ENCODE results near the gene GALE. TPM values are rescaled to one million over a fixed set of nuclear protein-coding genes. Genes with fewer than 3 reads are reported as not detected.

The GALE gene
- total RNA-seq, 2 experiments from 2014 or later = 16.8 to 17.9 TPM

- peaks cover 98% of the 10 kb centered on the region for H3K36me3 ChIP-seq (ENCODE audit: insufficient read depth, low read length)
- no peak for DNase-seq (ENCODE audit: low spot score)
- ChIA-PET POLR2A (no interaction called here), CTCF (ENCODE audit: unreplicated experiment) (no interaction called here)
- no peak overlapping the region for H2AFZ ChIP-seq (ENCODE audit: low read length)
- TF ChIP-seq CTCF (conservative IDR thresholded peaks at IDR 0.05; ENCODE audit: low read length) (no peak), EZH2phosphoT487 (IDR thresholded peaks at IDR 0.05; ENCODE audit: borderline replicate concordance, low read depth, low read length) (no peak)
- no peaks in the 10 kb centered on the region for H3K9me2 ChIP-seq (ENCODE audit: insufficient read depth, low read length)
- H3K4me1 ChIP-seq (ENCODE audit: insufficient read depth, low read length, poor library complexity, severe bottlenecking) = peaks cover 13% of the 10 kb centered on the region
- intact Hi-C loops (cut with micrococcal nuclease; ENCODE audit: unreplicated experiment) = no loop called here
- no peak overlapping the region for H3K4me2 ChIP-seq (ENCODE audit: low read length)
- no peaks in the 10 kb centered on the region for H3K9me3 ChIP-seq (ENCODE audit: low read length)
- H3K79me2 ChIP-seq (ENCODE audit: insufficient read depth, low read depth, low read length) = peaks cover 5% of the 10 kb centered on the region; the same call in 1 of the 2 replicates
- no peak overlapping the region for H3K27ac ChIP-seq (ENCODE audit: low read depth, low read length, poor library complexity, severe bottlenecking)
- H3K4me3 ChIP-seq (ENCODE audit: low read depth, low read length, poor library complexity, severe bottlenecking) = no peak overlapping the region
- no TSS peak for BruUV-seq (replicated peaks)
- peaks cover 7% of the 10 kb centered on the region; the same call in 1 of the 2 replicates for H4K20me1 ChIP-seq (ENCODE audit: insufficient read depth, low read length)
These were observed 43.9 kb downstream of the GALE start for GRCh38 chr1:23756676-23757075.

GRCh38 chr1:23752909-23753308 is 47.6 kb downstream of the GALE start:
- no peaks in the 10 kb centered on the region for H3K9me2 ChIP-seq (ENCODE audit: insufficient read depth, low read length)
- TF ChIP-seq EZH2phosphoT487 (IDR thresholded peaks at IDR 0.05; ENCODE audit: borderline replicate concordance, low read depth, low read length) = no peak
- TF ChIP-seq CTCF (conservative IDR thresholded peaks at IDR 0.05; ENCODE audit: low read length) = no peak
- no peak overlapping the region for H3K4me2 ChIP-seq (ENCODE audit: low read length)
- H3K27ac ChIP-seq (ENCODE audit: low read depth, low read length, poor library complexity, severe bottlenecking) = no peak overlapping the region
- intact Hi-C loops (cut with micrococcal nuclease; ENCODE audit: unreplicated experiment) = loop anchor here (5.0 kb wide), 1 partner anchor 36 kb away; no protein-coding TSS in a partner anchor
- H3K4me1 ChIP-seq (ENCODE audit: insufficient read depth, low read length, poor library complexity, severe bottlenecking) = peaks cover 5% of the 10 kb centered on the region
- no peak overlapping the region for H2AFZ ChIP-seq (ENCODE audit: low read length)
- BruUV-seq (replicated peaks) = no TSS peak
- no peaks in the 10 kb centered on the region for H3K9me3 ChIP-seq (ENCODE audit: low read length)
- POLR2A ChIA-PET = interaction anchor here (1.3 kb wide), 1 partner anchor 268 kb away, joined by 3 read pairs; the partner anchor contains the start of gene ASAP3
- peaks cover 10% of the 10 kb centered on the region for H4K20me1 ChIP-seq (ENCODE audit: insufficient read depth, low read length)
- peaks cover 26% of the 10 kb centered on the region; the same call in 1 of the 2 replicates for H3K79me2 ChIP-seq (ENCODE audit: insufficient read depth, low read depth, low read length)
- H3K4me3 ChIP-seq (ENCODE audit: low read depth, low read length, poor library complexity, severe bottlenecking) = no peak overlapping the region
- DNase-seq (ENCODE audit: low spot score) = no peak
- H3K36me3 ChIP-seq (ENCODE audit: insufficient read depth, low read length) = peaks cover 95% of the 10 kb centered on the region
- CTCF ChIA-PET (ENCODE audit: unreplicated experiment) = no interaction called here

- Histone ChIP-seq H3K4me3 (ENCODE audit: low read depth, low read length, poor library complexity, severe bottlenecking) (no peak overlapping the region), H3K4me2 (ENCODE audit: low read length) (no peak overlapping the region), H4K20me1 (ENCODE audit: insufficient read depth, low read length) (peaks cover 17% of the 10 kb centered on the region), H3K9me2 (ENCODE audit: insufficient read depth, low read length) (no peaks in the 10 kb centered on the region), H3K79me2 (ENCODE audit: insufficient read depth, low read depth, low read length) (peaks cover 37% of the 10 kb centered on the region), H3K9me3 (ENCODE audit: low read length) (no peaks in the 10 kb centered on the region), H2AFZ (ENCODE audit: low read length) (no peak overlapping the region), H3K4me1 (ENCODE audit: insufficient read depth, low read length, poor library complexity, severe bottlenecking) (peaks cover 7% of the 10 kb centered on the region), H3K27ac (ENCODE audit: low read depth, low read length, poor library complexity, severe bottlenecking) (no peak overlapping the region), H3K36me3 (ENCODE audit: insufficient read depth, low read length) (peaks cover 95% of the 10 kb centered on the region)
- no peak for DNase-seq (ENCODE audit: low spot score)
- TF ChIP-seq CTCF (conservative IDR thresholded peaks at IDR 0.05; ENCODE audit: low read length) (no peak), EZH2phosphoT487 (IDR thresholded peaks at IDR 0.05; ENCODE audit: borderline replicate concordance, low read depth, low read length) (no peak)
- ChIA-PET CTCF (ENCODE audit: unreplicated experiment) (no interaction called here), POLR2A (interaction anchor here (0.6 kb wide), 1 partner anchor 769 kb away, joined by 3 read pairs; no protein-coding TSS in a partner anchor)
- intact Hi-C loops (cut with micrococcal nuclease; ENCODE audit: unreplicated experiment) = loop anchor here (1.0 to 5.0 kb wide), 3 partner anchors 35 to 207 kb away; no protein-coding TSS in a partner anchor
- no TSS peak for BruUV-seq (replicated peaks)
These were observed 48.7 kb downstream of the GALE start for GRCh38 chr1:23751815-23752200.

Data from OCI-LY7 (cell line).